CD1c-positive myeloid dendritic cell (primary cell): ENCODE measurements around the gene LBX1.
"Not testable (repeated sequence)": the region's sequence is repeated elsewhere in the genome, so short reads cannot be mapped to it uniquely, and the experiment has no call there.

Experiments used
- DNase-seq: peaks from one replicate; pipeline ENCODE4 v3.0.0-alpha.2; 2016; ENCODE audit errors: extremely low spot score

LBX1 gene

GRCh38 chr10:101208543-101208942 lies 20.7 kb downstream of the LBX1 start:
- no peak for DNase-seq

- DNase-seq: no peak
Measured at GRCh38 chr10:101207026-101207425, 22.2 kb downstream of the LBX1 start.

GRCh38 chr10:101202667-101203066 lies 26.6 kb downstream of the LBX1 start:
- not testable (repeated sequence) for DNase-seq

GRCh38 chr10:101198326-101198977 lies 30.8 kb downstream of the LBX1 start:
- DNase-seq: not testable (repeated sequence)

GRCh38 chr10:101195921-101196320 lies 33.3 kb downstream of the LBX1 start:
- no peak for DNase-seq

GRCh38 chr10:101189461-101190401 lies 39.5 kb downstream of the LBX1 start:
- no peak for DNase-seq

- DNase-seq: no peak
Measured at GRCh38 chr10:101188942-101189341, 40.3 kb downstream of the LBX1 start.

GRCh38 chr10:101183458-101184183 lies 45.6 kb downstream of the LBX1 start:
- DNase-seq: peak; percentile 62

- no peak for DNase-seq
Measured at GRCh38 chr10:101182936-101183335, 46.3 kb downstream of the LBX1 start.
